Measurements from ENCODE around the gene UBL7.

- no peak for TF ChIP-seq POLR2A (IDR thresholded peaks at IDR 0.05)
- TF ChIP-seq POLR2AphosphoS5 (IDR thresholded peaks at IDR 0.05): no peak
- TF ChIP-seq CTCF (IDR thresholded peaks at IDR 0.05): no peak
These were observed 38.7 kb downstream of the UBL7 start for GRCh38 chr15:74422265-74422651.

All from gastroesophageal sphincter (tissue), 3 donors.